Stimulated activated CD4-positive, alpha-beta T cell treated with anti-CD3 and anti-CD28 coated beads, TNF-alpha, amount 100 ng/mL, for 1 hour (primary cell): ENCODE measurements around the gene C19orf38.
A peak's percentile ranks its signal among the peaks of the same experiment; 100 is the strongest.
"Not testable (repeated sequence)": the region's sequence is repeated elsewhere in the genome, so short reads cannot be mapped to it uniquely, and the experiment has no call there.

Source experiments
- DNase-seq, 3 donors: peaks; one replicate each; pipeline ENCODE4 v3.0.0-alpha.2; 2020; ENCODE audit warnings: low read depth in 3 of 3, low spot score in 1 of 3

C19orf38 gene

DNA sequence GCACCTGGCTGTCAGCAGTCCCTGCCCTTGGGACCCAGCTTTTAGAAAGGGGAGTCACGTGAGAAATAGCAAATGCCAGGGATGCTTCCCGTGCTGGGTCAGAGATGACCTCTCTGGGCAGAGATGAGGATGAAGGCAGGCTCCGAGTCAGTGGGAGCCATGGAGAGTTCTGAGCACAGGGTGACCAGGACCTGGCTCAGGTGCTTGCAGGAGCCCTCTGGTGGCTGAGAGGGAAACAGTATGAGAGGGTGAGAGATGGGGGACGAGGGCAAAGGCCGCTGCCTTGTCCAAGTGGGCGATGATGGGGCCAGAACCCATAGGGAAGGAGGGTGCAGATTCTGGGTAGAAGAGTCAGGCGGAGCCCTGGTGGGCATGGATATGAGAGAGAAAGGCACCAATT lies 28.0 kb upstream of the C19orf38 start:
- DNase-seq: no peak

DNA sequence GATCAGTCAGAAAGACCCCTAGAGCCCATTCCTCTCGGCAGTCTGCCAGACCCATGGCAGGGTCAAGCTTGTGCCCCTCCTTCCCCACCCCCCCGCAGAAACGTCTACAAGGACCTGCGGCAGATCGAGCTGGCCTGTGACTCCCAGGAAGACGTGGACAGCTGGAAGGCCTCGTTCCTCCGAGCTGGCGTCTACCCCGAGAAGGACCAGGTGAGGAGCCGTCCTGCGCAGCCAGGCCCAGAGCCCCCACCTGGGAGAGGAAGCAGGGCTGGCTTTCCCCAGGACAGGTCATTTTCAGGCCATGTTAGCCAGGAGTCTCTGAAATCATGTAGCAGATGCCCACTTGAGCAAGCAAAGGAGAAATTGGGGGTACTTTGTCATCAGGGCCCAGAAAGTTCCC lies 24.5 kb upstream of the C19orf38 start:
- DNase-seq: no peak

DNA sequence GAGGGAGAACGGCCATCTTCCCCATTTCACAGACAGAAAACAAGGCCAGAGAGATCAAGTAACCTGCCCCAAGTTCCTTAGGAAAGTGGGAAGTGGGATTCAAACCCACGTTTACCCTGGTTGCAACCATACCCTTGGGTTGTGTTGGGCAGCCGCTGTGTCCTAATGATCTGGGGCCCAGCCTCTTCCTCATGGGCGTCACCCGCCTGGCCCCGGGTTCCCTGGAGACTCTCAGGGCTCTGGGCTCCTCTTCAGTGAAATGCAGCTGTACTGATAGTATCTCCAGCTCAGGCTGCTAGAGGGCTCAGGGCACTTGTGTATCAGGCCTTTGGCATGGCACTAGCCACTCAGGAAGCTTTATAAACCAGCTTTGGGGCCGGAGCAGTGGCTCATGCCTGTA lies 22.0 kb upstream of the C19orf38 start:
- DNase-seq: no peak

DNA sequence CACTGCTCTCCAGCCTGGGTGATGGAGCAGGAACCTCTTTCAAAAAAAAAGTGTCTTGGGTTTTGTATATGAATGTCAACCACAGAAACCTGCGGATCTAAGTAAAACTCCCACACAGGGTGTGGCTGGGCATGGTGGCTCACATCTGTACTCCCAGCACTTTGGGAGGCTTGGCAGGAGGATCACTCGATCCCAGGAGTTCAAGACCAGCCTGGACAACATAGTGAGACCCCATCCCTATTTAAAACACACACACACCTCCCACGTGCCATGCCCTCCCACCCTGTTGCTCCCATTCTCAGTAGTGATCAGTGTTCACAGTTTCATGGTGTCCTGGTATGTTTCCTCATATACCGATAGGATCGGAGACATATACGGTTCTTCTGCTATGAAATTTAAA lies 21.4 kb upstream of the C19orf38 start:
- DNase-seq: no peak

DNA sequence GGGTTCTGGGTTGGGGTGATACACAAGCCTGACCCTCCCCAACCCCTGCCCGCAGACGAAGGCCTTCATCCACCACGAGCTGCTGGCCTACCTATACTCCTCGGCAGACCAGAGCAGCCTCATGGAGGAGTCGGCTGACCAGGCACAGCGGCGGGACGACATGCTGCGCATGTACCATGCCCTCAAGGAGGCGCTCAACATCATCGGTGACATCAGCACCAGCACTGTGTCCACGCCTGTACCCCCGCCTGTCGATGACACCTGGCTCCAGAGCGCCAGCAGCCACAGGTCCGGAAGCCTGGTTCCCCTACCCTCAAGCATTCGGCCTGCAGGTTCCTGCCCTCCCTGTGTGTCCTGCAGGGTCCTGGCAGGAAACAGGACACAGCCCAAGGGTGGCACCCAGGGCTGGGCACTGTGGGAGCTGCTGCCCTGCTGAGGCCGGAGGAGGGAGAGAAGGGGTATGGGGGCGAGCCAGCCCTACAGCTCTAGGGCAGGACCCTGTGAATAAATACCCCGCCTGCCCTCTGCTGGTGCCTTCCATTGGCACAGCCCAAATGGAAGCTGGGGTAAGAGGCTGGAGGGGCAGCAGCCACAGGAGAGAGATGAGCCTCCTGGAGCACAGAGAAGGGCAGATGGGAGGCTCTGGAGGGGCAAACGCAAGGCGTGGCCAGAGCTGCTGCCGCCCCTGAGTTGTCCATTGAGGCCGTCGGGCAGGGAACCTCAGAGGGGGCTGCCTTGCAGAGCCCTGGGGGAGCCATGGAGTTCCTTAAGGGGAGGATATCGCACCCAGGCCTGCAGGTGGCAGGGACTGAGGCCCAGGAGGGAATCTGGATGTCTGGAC lies 19.0 kb upstream of the C19orf38 start:
- DNase-seq: no peak

DNA sequence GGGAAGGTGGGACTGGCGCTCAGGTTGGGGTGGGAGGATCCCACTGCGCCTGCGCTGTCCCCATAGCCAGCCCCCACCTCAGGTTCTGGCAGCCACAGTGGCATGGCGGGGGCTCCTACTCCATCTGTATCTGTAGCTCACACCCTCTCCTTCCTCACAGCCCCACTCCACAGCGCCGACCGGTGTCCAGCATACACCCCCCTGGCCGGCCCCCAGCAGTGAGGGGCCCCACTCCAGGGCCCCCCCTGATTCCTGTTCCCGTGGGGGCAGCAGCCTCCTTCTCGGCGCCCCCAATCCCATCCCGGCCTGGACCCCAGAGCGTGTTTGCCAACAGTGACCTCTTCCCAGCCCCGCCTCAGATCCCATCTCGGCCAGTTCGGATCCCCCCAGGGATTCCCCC lies 18.2 kb upstream of the C19orf38 start:
- DNase-seq: no peak

DNA sequence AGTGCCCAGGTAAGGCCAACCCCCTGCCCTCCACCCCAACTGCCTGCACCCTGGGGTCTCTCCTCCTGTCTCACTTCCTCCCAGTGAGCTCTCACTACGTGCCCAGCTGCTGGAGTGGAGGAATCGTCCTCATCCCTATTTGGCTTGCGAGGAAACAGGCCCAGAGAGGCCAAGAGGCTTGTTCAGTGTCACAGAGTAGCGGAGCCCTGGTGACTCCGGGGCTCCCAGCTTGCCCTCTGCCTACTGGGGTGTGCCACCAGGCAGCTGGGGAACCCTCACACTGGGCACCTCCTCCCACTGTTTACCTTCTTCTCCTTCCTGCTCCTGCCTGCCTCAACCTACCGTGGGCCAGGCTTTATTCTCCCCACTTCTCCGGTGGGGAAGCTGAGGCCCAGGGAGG lies 17.8 kb upstream of the C19orf38 start:
- no peak for DNase-seq

DNA sequence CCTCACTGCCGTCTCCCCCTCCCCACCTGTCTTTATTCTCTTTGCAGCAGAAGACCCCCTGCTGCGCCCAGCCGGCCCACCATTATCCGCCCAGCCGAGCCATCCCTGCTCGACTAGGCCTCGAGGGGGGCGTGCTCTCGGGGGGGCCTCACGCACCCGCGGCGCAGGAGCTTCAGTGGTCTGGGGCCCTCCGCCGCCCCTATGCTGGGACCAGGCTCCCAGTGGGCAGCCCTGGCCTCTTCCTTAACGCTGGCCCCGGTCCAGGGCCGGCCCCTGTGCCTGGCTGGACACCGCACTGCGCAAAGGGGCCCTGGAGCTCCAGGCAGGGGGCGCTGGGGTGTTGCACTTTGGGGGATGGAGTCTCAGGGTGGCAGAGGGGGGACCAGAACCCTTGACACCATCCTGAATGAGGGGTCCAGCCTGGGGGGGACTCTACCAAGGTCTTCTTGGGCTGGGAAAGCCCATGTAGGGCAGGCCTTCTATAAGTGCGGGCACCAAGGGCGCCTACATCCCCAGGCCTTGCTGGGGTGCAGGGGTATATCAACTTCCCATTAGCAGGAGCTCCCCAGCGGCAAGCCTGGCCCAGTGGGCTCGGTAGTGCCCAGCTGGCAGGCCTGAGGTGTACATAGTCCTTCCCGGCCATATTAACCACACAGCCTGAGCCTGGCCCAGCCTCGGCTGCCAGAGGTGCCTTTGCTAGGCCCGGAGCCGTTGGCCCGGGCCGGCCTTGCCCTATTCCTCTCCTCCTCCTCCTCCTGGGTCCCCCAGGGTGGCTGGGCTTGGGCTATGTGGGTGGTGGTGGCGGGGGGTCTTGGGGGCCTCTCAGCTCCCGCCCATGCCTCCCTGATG lies 17.1 kb upstream of the C19orf38 start:
- no peak for DNase-seq

DNA sequence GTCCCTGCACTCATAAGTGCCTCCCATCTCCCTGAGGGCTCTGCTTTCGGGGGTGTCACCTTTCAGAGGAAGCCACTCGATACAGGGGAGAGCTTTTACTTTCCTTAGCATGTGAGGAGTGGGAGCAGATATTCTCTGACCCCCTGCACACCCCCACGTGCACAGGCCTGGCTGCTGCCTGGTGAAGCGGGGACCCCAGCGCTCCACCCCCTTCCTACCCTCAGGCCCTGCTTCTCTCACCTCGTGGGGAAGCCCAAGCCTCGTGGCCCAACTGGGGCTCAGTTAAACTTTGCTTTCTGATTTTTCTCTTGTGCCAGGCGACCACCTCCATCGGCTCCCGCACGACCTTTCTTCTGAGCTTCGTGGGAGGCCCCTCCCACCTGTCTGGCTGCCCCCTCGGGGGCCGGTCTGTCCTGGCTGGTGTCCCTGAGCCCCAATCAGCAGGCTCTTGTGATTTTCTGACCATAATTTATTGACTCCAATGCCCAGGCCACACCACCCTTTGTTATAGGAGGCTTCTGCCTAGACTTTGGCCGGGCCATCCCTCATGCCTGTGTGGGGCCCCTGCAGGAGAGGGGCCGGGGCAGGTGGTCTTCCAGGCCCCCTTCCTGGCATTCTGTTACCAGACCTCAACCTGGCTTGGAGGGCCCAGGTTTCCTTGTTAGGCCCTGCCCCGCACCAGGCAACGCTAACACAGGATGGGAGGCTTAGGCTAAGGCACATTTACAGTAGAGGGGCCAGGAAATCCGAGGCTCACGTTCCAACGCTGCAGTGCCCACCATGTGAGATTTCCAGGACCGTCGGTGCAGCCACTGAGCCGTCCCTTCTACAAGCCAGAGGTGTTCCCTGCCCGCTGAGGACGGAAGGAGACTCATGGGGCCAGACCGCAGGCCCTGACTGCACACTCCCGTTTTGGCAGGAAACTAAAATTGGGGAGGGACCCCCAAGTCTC lies 16.0 kb upstream of the C19orf38 start:
- no peak for DNase-seq

DNA sequence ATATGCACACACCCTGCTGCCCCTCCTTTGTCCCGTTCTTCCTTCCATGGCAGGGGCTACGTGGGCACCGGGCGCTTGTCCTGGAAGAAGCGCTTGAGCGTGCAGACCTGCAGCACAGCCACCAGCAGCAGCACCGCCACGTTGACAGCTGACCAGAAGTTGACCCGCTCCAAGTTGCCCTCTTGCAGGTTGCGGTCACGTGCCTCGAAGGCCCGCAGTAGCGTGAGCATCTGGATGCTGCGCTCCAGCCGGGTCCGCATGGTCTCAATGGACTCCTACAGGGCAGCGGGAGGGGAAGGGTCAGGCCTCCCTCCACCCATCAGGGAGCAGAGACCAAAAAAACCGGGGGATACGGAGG lies 15.3 kb upstream of the C19orf38 start:
- DNase-seq: no peak

DNA sequence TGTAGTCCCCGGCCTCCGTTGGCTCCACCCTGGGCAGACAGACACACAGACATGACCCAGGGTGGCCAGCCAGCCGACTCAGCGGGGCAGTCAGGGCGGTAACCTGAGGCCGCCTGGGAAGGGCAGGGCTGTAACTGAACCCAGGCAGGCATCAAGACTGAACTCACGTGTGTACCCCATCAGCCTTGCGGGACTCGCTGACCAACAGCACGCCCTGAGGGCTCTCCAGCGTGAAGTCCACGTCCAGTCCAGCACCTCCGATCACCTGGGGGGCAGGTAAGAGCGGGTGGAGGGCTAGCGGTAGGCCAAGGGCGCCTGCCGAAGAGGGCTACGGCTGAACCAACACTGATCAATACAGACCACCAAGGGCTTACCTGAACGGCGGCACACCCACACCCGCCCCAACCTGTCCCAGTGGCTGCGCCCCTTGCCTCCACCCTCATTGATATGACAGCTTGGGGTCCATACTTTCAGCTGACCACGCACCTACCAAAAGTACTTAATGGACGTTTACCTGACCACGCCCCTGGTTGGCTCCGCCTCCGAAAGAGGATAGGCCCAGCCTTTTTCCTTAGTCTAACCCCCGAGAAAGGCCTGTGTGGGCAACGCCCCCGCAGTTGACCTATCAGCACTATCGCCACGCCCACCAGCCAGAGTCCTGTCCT lies 13.0 kb upstream of the C19orf38 start:
- DNase-seq: no peak

DNA sequence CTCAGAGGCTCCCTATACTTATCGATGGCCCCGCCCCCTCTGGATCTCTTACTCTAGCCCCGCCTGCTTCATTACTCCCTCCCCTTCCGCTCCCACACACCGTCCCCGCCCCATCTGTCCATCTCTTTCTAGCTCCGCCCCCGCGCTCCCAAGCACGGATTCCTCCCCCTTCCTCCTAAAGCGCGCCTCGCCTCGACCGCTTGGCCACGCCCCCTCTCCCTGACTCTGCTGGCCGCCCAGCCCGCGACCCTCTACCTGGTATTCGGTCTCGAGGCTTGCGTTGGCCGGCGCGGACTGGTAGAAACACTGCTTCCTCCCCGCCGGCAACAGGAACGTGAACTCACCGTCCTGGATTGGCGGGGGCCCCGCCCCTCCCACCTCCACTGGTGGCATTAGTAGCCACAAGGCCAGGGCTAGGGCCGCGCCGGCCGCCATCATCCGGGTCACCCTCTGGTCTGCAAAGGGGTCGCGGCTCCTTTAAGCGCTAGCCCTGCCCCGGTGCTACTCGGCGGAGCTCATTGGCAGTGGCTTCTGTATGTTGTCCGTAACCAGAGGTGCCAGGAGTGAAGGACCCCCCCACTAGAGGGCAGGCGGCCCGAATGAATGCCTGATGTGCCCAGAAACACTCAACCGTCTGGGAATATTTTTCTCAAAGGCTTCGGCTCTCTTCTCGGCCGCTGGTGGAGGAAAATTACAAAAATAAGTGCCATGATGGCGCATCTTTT lies 12.3 kb upstream of the C19orf38 start, which contains the start of gene TMED1:
Gene TMED1 (minus strand): TSS at position 459 of the 725 bp plus-strand sequence. CDS start 21 bp downstream, at position 438.
- peak; percentile 76 to 90 (median 88) for DNase-seq

DNA sequence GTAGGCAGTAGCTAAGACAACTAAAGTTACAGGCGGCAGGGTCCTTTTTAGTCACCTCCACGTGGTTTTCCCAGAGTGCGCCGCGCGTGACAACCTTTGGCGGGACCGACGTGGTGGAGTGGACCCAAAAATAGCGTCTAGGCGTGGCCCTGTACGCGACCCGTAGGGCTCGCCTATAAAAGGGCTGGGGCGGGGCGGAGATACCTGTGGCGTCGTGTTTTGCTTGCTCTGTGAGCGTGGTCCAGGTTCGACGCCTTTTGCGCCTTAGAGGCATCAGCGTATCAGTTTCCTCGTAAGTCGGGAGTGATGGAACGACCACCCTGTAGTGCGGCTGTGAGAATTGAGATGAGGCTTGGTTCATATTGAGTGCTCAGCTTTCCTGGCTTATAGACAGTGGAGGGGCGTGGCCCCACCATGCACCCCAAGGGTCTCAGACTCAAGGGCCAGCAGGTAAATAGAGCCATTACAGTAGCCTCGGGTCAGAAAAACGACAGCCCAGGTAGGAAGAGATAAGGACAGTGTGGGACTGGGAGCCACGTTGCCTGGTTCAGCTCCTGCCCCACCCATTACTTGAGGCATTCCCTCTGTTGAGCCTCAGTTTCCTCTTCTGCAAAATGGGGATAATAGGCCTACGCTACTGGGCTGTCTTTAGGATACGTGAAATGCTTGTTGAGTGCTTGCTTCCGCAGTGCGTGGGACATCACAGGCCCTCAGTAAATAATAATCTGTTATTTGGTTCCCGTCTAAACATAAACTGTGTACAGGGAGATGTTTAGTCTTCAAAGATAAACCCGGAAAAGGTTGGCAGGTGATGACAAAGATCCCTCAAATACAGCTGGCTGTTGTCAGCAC lies 11.5 kb upstream of the C19orf38 start:
- DNase-seq: peak in 2 of 3 donors; percentile 46 to 67

DNA sequence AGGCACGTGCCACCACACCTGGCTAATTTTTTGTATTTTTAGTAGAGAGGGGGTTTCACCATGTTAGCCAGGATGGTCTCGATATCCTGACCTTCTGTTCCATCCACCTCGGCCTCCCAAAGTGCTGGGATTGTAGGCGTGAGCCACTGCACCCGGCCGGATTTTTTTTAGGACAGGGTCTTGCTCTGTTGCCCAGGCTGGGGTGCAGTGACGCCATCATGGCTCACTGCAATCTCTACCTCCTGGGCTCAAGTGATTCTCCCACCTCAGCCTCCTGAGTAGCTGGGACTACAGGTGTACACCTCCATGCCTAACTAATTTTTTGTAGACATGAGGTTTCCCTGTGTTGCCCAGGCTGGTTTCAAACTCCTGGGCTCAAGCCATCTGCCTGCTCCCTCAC lies 10.6 kb upstream of the C19orf38 start:
- not testable (repeated sequence) for DNase-seq

DNA sequence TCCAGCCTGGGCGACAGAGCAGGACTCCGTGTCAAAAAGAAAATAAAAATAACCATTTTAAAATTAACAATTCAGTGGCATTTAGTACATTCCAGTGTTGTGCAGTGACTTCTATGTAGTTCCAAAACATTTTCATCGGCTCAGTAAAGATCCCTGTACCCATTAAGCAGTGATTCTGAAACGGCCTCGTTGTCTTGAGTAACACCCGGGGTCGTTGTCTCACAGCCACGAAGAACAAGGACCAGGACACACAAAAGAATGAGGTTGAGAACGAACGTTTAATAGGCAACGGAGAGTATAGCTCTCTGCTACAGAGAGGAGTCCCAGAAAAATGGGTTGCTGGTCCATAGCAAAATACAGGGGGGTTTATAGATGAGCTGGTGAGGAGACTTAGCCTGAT lies 9.8 kb upstream of the C19orf38 start:
- DNase-seq: no peak

DNA sequence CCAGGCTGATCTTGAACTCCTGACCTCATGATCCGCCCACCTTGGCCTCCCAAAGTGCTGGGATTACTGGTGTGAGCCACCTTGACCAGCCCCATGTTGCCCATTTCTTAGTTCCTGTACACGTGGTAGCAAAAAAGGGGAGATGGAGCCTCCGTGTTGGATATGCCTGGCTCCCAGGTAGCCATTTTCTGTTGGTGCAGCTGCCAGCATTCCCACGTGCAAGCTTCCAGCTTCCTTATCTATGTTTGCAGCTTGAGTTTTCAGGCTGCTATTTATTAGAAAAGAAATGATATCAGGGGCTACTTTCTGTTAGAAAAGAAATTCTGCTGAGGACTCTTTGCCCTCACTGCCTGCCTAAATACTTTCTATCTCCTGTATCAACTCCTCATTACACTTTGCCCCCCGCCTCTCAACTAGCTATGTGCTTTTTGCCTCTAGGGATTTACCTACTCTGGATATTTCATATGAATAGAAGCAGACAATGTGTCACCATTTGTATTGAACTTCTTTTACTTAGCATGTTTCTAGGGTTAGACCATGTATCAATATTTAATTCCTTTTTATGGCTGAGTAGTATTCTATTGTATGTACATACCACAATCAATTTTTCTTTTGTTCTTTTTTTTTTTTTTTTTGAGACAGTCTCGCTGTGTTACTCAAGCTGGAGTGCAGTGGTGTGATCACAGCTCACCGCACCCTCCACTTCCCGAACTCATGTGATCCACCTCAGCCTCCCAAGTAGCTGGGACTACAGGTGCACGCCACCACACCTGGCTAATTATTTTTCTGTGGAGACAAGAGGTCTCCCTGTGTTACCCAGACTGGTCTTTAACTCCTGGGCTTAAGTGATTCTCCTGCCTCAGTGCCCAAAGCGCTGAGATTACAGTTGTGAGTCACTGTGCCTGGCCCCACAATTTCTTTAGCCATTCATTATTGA lies 8.8 kb upstream of the C19orf38 start:
- DNase-seq: no peak

DNA sequence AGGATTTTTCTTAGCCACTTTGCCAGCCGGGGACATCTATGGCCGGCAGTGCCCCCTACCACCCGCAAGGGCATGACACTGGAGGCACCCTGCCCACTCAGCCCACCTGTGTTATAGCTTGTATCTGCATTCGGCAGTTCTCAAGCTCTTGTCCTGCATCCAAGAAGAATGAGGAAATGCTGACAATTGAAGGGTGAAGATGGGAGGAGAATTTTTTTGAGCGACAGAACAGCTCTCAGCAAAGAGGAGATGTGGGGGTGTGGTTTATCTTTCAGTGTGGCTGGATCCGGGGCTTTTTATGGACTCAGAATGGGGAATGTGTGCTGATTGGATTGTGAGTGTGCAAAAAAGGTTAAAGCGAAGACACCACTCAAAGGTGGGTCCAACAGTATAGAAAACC lies 5.4 kb upstream of the C19orf38 start:
- no peak for DNase-seq
